Upper lobe of left lung (tissue), 4 donors: Measurements from ENCODE around the gene NXPH3.

ENCODE experiments used
- EP300 ChIP-seq, 4 donors: sonication (generic); formaldehyde crosslinking; IDR thresholded peaks; one replicate each; pipeline ENCODE4 v1.5.1; 2017; ENCODE audit warnings: antibody characterized with exemption in 4 of 4, control low read depth in 2 of 4
- POLR2A ChIP-seq, 4 donors: fragments of 450-650 bp; IDR thresholded peaks; one replicate each; pipeline ENCODE4 v1.5.1; 2016 to 2017; ENCODE audit warnings: antibody characterized with exemption in 4 of 4, mild to moderate bottlenecking in 2 of 4
- POLR2AphosphoS5 ChIP-seq, 2 donors: sonication (generic); formaldehyde crosslinking; IDR thresholded peaks; one replicate each; pipeline ENCODE4 v1.5.1; 2017; ENCODE audit warnings: antibody characterized with exemption in 2 of 2
- TF ChIP-seq, protein P1 (sequence below), 6 experiments: fragments of 450-650 bp in 4 of 6; fragments of 200-600 bp in 2 of 6; sonication (generic) in 2 of 6; IDR thresholded peaks; one replicate each; pipeline ENCODE4 v1.5.1; 2016 to 2019; ENCODE audit warnings: antibody characterized with exemption in 6 of 6

DNA sequence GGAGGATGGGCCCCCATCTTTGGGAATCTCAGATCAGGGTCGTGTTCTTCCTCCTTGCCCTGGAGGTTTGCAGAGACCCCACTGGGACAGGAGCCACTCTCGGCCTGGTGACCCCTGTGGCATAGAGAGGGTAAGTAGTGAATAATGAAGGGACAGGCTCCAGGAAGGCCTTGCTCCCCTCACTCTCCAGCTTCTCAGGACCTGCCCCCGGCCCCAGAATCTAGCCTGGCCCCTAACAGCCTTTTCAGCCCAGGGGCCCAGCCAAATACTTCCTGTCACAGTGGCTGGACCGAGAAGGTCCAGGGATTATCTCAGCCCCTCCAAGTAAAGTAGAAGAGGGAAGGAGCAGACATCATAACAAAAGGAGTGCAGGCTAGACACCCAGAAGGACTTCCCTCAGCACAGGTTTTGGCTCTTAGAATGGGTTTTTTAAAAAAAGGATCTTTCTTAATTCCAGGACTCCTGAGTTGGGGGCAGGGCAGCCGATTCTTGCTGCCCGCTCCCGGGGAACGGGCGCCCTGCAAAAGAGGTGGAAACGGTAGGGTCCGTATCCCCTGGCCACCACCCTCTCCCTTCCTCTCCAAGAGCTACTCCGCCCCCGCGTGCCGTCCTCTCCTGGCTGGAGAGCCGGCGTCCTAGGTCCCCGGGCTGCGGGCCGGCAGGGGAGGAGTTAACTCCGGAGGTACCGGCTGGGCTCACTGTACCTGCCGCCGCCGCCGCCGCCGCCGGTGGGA lies 559 bp upstream of the NXPH3 start:
- TF ChIP-seq, protein P1, sequence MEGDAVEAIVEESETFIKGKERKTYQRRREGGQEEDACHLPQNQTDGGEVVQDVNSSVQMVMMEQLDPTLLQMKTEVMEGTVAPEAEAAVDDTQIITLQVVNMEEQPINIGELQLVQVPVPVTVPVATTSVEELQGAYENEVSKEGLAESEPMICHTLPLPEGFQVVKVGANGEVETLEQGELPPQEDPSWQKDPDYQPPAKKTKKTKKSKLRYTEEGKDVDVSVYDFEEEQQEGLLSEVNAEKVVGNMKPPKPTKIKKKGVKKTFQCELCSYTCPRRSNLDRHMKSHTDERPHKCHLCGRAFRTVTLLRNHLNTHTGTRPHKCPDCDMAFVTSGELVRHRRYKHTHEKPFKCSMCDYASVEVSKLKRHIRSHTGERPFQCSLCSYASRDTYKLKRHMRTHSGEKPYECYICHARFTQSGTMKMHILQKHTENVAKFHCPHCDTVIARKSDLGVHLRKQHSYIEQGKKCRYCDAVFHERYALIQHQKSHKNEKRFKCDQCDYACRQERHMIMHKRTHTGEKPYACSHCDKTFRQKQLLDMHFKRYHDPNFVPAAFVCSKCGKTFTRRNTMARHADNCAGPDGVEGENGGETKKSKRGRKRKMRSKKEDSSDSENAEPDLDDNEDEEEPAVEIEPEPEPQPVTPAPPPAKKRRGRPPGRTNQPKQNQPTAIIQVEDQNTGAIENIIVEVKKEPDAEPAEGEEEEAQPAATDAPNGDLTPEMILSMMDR (IDR thresholded peaks at IDR 0.05) = no peak
- TF ChIP-seq EP300 (IDR thresholded peaks at IDR 0.05) (no peak), POLR2AphosphoS5 (IDR thresholded peaks at IDR 0.05) (no peak), POLR2A (IDR thresholded peaks at IDR 0.05) (no peak)
